Measurements from ENCODE around the gene GTF3C2. TPM values are rescaled to one million over a fixed set of nuclear protein-coding genes. Genes with fewer than 3 reads are reported as not detected.
A peak's percentile ranks its signal among the peaks of the same experiment; 100 is the strongest.

GTF3C2 gene
- total and polyA plus RNA-seq, 2 of the 13 experiments (the other 11 are each of a cell fraction or from before 2014, with no cell fraction given) = 77.5 to 130 TPM

DNA sequence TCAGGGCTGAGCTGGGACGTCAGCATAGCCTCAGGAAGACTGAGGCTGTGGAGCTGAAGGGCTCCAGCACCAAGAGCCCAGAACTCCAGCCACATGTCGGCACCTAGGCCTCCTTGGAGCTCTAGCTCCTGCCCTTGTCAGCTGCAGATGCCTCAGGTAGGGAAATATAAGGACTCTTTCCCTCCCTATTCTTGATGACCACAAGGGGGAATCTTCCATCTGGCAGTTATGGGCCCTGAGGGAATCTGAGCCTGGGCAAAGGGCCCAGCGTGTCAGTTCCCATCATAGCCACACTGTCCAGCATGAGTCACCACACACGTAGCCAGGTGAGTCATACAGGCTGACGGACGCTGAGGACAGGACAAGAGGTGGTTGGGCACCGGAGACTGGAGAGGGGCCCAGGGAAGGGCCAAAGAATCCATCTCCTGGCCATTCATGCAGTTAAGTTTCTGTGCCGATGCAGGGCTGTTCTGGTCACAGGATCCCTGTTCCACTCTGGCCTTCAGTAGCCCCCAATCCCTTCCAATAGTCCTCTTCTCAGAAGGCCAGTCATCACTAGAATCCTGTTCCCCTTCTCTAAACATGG, 35.5 kb downstream of the GTF3C2 start (continued):
- TF ChIP-seq MYC (CRISPR knock-in tag; IDR thresholded peaks at IDR 0.05; ENCODE audit: borderline replicate concordance) (peak; percentile 83; the same call in 1 of the 2 replicates), HDAC1 (CRISPR knock-in tag; IDR thresholded peaks at IDR 0.05) (peak; percentile 80; the same call in 1 of the 2 replicates), ZNF704 (CRISPR knock-in tag; IDR thresholded peaks at IDR 0.05; ENCODE audit: borderline replicate concordance) (no peak), TEF (CRISPR knock-in tag; IDR thresholded peaks at IDR 0.05) (no peak), MXD1 (CRISPR knock-in tag; IDR thresholded peaks at IDR 0.05) (no peak), IRX3 (CRISPR knock-in tag; IDR thresholded peaks at IDR 0.05; ENCODE audit: borderline replicate concordance, low read depth) (no peak), SOX13 (IDR thresholded peaks at IDR 0.05) (0 out of 2 replicates have a peak, but pooled peaks have one; percentile 26), SOX13 (CRISPR knock-in tag; conservative IDR thresholded peaks at IDR 0.05 in 1 of 2, IDR thresholded peaks at IDR 0.05 in 1 of 2) (peak in 1 of 2 experiments; percentile 64; a peak in 1 of 4 replicates), ELK4 (CRISPR knock-in tag; IDR thresholded peaks at IDR 0.05; ENCODE audit: borderline replicate concordance) (no peak), ZSCAN31 (CRISPR knock-in tag; IDR thresholded peaks at IDR 0.05; ENCODE audit: low read depth) (peak; percentile 73), FLYWCH1 (CRISPR knock-in tag; IDR thresholded peaks at IDR 0.05) (no peak), ZNF788 (CRISPR knock-in tag; IDR thresholded peaks at IDR 0.05; ENCODE audit: borderline replicate concordance) (peak; percentile 77; the same call in 1 of the 2 replicates), WIZ (CRISPR knock-in tag; IDR thresholded peaks at IDR 0.05) (no peak; the same call in 1 of the 2 replicates), ZNF83 (CRISPR knock-in tag; IDR thresholded peaks at IDR 0.05; ENCODE audit: borderline replicate concordance) (no peak), NFIC (IDR thresholded peaks at IDR 0.05; ENCODE audit: low read length) (no peak), PHB2 (IDR thresholded peaks at IDR 0.05; ENCODE audit: partially characterized antibody) (no peak), RFX1 (IDR thresholded peaks at IDR 0.05) (no peak)
- TF ChIP-seq, protein P1, sequence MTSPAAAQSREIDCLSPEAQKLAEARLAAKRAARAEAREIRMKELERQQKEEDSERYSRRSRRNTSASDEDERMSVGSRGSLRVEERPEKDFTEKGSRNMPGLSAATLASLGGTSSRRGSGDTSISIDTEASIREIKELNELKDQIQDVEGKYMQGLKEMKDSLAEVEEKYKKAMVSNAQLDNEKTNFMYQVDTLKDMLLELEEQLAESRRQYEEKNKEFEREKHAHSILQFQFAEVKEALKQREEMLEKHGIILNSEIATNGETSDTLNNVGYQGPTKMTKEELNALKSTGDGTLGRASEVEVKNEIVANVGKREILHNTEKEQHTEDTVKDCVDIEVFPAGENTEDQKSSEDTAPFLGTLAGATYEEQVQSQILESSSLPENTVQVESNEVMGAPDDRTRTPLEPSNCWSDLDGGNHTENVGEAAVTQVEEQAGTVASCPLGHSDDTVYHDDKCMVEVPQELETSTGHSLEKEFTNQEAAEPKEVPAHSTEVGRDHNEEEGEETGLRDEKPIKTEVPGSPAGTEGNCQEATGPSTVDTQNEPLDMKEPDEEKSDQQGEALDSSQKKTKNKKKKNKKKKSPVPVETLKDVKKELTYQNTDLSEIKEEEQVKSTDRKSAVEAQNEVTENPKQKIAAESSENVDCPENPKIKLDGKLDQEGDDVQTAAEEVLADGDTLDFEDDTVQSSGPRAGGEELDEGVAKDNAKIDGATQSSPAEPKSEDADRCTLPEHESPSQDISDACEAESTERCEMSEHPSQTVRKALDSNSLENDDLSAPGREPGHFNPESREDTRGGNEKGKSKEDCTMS (CRISPR knock-in tag; conservative IDR thresholded peaks at IDR 0.05) = no peak
- TF ChIP-seq, protein P2, sequence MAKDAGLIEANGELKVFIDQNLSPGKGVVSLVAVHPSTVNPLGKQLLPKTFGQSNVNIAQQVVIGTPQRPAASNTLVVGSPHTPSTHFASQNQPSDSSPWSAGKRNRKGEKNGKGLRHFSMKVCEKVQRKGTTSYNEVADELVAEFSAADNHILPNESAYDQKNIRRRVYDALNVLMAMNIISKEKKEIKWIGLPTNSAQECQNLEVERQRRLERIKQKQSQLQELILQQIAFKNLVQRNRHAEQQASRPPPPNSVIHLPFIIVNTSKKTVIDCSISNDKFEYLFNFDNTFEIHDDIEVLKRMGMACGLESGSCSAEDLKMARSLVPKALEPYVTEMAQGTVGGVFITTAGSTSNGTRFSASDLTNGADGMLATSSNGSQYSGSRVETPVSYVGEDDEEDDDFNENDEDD (CRISPR knock-in tag; IDR thresholded peaks at IDR 0.05; ENCODE audit: borderline replicate concordance) = peak; percentile 71; the same call in 1 of the 2 replicates
- TF ChIP-seq, protein P3, sequence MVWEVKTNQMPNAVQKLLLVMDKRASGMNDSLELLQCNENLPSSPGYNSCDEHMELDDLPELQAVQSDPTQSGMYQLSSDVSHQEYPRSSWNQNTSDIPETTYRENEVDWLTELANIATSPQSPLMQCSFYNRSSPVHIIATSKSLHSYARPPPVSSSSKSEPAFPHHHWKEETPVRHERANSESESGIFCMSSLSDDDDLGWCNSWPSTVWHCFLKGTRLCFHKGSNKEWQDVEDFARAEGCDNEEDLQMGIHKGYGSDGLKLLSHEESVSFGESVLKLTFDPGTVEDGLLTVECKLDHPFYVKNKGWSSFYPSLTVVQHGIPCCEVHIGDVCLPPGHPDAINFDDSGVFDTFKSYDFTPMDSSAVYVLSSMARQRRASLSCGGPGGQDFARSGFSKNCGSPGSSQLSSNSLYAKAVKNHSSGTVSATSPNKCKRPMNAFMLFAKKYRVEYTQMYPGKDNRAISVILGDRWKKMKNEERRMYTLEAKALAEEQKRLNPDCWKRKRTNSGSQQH (CRISPR knock-in tag; IDR thresholded peaks at IDR 0.05; ENCODE audit: low read depth) = peak; percentile 94
